ENCODE measurements around the gene MYCN. TPM values are rescaled to one million over a fixed set of nuclear protein-coding genes. Genes with fewer than 3 reads are reported as not detected.

Gene MYCN
- total RNA-seq, 2 donors from 2014 or later = 0.12 TPM; not detected in 1

DNA sequence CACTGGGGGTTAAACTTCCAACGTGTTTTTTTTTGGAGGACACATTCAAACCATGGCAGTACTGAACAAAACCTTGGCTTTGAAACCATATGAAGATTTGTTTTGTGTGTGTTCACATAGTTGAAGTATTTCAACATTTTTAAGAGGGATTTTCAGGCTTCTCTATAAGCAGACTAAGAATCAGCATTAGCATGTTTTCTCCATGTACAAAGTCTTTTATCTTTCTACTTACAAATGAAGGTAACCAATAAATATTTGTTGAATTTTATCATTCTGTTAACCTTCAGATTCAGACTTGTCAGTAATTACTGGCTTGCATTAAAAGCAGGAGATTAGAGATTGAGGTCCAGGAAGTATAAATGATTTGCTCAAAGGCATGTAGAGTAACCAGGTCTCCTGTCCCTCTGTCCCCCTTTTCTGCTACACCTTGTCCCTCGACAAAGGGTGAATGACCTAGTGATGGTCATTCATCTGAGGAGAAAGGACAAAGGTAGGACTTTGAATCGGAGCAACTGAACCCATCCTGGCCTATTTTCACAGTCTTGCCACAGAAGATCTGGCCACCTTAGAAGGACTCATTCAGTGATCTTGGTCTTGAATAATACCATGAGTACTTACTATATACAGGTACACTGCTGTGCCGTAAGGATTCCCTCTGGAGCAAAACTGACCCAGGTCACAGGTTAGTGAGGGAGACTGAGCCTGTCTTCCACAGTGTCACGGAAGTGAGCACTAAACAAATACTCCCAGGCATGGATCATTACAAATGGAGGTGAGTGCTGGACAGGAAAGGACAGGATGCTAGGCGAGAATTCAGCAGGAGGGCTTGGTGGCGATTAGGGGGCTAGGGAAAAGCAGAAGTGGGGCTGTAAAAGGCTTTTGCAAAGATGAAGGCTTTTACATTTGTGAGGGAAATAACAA is 2.2 kb upstream of the MYCN start:
- no peak for ATAC-seq (replicated peaks in 1 of 2)

DNA sequence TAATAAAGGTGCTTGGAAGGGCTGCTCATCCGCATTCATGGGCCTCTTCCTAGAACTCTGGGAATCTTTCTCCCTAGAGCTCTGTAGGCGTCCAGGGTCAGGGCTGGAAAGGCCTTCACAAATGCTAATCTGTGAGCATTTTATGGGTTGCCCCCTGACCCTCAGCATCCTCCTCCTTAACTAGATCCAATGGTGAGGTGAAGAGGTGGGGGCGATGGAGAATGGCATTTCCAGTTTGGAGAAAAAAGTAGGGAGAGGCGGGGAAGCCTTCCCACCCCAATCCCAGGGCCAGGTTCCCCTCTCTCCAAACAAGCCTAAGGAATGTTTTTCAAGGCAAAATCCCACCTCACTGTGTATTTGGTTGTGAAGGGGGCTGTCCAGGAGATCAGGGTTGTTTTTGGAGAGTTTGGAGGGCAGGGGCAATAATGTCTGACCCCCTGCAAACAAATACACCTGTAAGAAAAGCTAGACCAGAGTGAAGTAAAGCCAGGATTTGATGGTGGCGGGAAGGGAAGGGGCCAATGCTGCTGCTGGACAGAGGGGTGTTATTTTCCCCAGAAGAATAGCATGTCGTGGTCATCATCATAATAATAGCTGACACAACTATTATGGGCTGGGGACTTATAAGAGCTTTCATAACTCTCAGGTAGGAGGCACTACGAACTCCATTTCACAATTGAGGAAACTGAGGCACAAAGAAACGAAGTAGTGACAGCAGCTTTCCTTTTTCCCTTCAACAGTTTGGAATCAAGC is 1.4 kb upstream of the MYCN start:
- no peaks in the 10 kb centered on the region for H3K36me3 Mint-ChIP-seq (ENCODE audit: insufficient read depth in 2 of 2)
- ATAC-seq (replicated peaks in 1 of 2) (no peak), DNase-seq (no peak)
- H3K4me3 Mint-ChIP-seq = no peak overlapping the region
- H3K27me3 Mint-ChIP-seq (ENCODE audit: low read depth) = peaks cover 40% of the 10 kb centered on the region
- no peaks in the 10 kb centered on the region for H3K9me3 Mint-ChIP-seq
- no peak overlapping the region for H3K27ac Mint-ChIP-seq
- peaks cover 29% of the 10 kb centered on the region for H3K4me1 Mint-ChIP-seq (ENCODE audit: low read depth)

More for the DNA sequence above, 2.2 kb upstream of the MYCN start:
- Mint-ChIP-seq H3K27me3 (ENCODE audit: low read depth) (peaks cover 32% of the 10 kb centered on the region), H3K36me3 (ENCODE audit: insufficient read depth in 2 of 2) (no peaks in the 10 kb centered on the region), H3K4me3 (no peak overlapping the region), H3K4me1 (ENCODE audit: low read depth) (peaks cover 23% of the 10 kb centered on the region), H3K9me3 (no peaks in the 10 kb centered on the region), H3K27ac (no peak overlapping the region)
- no peak for DNase-seq

DNA sequence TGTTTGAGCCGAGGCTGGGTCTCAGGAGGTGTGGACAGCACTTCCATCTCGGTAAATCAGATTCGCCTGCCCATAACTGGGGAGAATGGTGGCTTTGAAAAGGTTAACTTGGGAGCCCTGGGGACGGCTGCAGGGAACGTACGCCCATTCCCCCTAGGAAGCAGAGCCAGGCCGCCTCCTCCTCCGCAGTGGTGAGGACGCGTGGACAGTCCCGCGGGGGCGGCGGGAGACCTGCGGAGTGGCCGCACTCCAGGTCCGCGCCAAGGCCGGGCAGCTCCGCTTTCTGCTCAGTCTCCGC is 845 bp upstream of the MYCN start:
- Mint-ChIP-seq H3K4me3 (peak overlapping the region; percentile 64 to 87), H3K27ac (no peak overlapping the region), H3K4me1 (ENCODE audit: low read depth) (peaks cover 29% of the 10 kb centered on the region), H3K27me3 (ENCODE audit: low read depth) (peaks cover 45% of the 10 kb centered on the region), H3K36me3 (ENCODE audit: insufficient read depth in 2 of 2) (no peaks in the 10 kb centered on the region), H3K9me3 (no peaks in the 10 kb centered on the region)
- ATAC-seq (replicated peaks in 1 of 2) (peak; percentile 65 to 72), DNase-seq (peak; percentile 51 to 61)

DNA sequence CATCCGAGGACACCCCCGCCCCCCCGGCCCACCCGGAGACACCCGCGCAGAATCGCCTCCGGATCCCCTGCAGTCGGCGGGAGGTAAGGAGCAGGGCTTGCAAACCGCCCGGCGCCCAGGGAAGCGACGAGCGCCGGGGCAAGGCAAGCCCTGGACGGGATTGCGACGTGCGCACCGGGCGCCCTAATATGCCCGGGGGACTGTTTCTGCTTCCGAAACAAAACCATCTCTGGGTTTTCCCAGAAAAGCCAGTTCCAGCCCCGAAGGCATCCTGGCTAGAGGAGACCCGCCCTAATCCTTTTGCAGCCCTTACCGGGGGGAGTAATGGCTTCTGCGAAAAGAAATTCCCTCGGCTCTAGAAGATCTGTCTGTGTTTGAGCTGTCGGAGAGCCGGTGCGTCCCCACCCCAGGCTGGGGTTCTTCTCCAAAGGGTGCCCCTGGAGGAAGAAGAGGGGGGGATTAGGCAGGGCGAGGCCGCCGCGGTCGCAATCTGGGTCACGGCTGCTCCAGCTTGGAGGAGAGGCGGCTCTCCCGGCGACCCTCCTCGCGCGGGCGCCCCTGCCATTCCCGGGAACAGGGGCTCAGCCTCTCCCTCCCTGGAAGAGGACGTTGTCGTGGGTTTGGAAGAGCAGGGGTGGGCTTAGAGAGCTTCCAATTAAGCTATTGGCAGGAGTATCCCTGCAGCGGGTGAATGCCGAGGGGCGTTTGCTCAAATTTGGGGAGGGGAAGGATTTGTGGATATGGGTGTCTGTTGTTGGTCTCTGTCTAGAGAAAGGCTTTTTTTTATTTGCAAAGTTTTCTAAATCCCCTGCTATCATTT is 521 bp downstream of the MYCN start:
- H3K4me3 Mint-ChIP-seq = peak overlapping the region; percentile 82 to 87
- ATAC-seq (replicated peaks in 1 of 2) (peak in 1 of 2 donors; percentile 16), DNase-seq (no peak)
- H3K4me1 Mint-ChIP-seq (ENCODE audit: low read depth) = peaks cover 29% of the 10 kb centered on the region
- no peak overlapping the region for H3K27ac Mint-ChIP-seq
- no peaks in the 10 kb centered on the region for H3K9me3 Mint-ChIP-seq
- H3K27me3 Mint-ChIP-seq (ENCODE audit: low read depth) = peaks cover 56% of the 10 kb centered on the region
- H3K36me3 Mint-ChIP-seq (ENCODE audit: insufficient read depth in 2 of 2) = no peaks in the 10 kb centered on the region

DNA sequence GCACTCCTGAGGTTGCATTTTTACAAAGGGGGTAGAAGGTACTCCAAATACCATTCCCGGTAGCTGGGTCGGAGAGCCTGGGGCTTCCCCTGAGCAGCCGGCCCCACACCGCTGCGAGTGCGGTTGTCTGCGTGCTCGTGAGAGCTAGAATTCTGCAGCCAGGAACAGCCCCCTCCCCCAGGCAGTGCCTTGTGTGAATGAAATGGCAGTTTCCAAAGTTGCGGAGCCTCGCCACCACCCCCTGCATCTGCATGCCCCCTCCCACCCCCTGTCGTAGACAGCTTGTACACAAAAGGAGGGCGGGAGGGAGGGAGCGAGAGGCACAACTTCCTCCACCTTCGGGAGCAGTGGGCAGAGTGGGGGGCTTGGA is 1.1 kb downstream of the MYCN start:
- Mint-ChIP-seq H3K27ac (no peak overlapping the region), H3K27me3 (ENCODE audit: low read depth) (peaks cover 56% of the 10 kb centered on the region), H3K36me3 (ENCODE audit: insufficient read depth in 2 of 2) (no peaks in the 10 kb centered on the region), H3K4me1 (ENCODE audit: low read depth) (peaks cover 29% of the 10 kb centered on the region), H3K9me3 (no peaks in the 10 kb centered on the region), H3K4me3 (peak overlapping the region; percentile 82 to 87)
- ATAC-seq (replicated peaks in 1 of 2) (no peak), DNase-seq (peak in 1 of 2 donors; percentile 8)

DNA sequence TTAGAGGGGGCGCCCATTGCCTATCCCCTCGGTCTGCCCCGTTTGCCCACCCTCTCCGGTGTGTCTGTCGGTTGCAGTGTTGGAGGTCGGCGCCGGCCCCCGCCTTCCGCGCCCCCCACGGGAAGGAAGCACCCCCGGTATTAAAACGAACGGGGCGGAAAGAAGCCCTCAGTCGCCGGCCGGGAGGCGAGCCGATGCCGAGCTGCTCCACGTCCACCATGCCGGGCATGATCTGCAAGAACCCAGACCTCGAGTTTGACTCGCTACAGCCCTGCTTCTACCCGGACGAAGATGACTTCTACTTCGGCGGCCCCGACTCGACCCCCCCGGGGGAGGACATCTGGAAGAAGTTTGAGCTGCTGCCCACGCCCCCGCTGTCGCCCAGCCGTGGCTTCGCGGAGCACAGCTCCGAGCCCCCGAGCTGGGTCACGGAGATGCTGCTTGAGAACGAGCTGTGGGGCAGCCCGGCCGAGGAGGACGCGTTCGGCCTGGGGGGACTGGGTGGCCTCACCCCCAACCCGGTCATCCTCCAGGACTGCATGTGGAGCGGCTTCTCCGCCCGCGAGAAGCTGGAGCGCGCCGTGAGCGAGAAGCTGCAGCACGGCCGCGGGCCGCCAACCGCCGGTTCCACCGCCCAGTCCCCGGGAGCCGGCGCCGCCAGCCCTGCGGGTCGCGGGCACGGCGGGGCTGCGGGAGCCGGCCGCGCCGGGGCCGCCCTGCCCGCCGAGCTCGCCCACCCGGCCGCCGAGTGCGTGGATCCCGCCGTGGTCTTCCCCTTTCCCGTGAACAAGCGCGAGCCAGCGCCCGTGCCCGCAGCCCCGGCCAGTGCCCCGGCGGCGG is 1.7 kb downstream of the MYCN start:
- Mint-ChIP-seq H3K4me1 (ENCODE audit: low read depth) (peaks cover 29% of the 10 kb centered on the region), H3K4me3 (peak overlapping the region; percentile 62), H3K27me3 (ENCODE audit: low read depth) (peaks cover 56% of the 10 kb centered on the region), H3K9me3 (no peaks in the 10 kb centered on the region), H3K27ac (no peak overlapping the region), H3K36me3 (ENCODE audit: insufficient read depth in 2 of 2) (no peaks in the 10 kb centered on the region)
- DNase-seq = peak in 1 of 2 donors; percentile 13
- ATAC-seq (replicated peaks in 1 of 2) = peak in 1 of 2 donors; percentile 33

DNA sequence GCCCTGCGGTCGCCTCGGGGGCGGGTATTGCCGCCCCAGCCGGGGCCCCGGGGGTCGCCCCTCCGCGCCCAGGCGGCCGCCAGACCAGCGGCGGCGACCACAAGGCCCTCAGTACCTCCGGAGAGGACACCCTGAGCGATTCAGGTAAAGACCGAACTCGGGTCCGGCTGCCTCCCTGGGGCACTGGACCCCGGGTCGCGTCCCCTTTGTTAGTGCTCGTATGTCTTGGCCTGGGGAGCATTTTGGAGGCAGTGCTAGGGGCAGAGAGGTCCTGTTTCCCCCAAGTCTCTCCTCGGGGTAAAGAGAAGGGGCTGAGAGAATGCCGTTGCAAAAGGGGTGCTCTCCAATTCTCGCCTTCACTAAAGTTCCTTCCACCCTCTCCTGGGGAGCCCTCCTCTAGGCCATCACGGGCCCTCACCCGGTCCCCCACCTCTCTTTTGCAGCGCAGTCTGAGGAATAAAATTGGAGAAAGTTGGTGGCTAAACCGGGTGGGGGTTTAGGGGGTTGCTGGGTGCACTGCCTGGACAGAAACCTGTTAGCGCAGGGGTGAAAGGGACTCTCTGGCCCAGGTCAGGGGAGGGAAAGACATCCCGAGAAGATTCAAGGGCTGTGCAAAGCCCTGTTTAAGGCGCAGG is 2.5 kb downstream of the MYCN start:
- peaks cover 29% of the 10 kb centered on the region for H3K4me1 Mint-ChIP-seq (ENCODE audit: low read depth)
- DNase-seq = no peak

DNA sequence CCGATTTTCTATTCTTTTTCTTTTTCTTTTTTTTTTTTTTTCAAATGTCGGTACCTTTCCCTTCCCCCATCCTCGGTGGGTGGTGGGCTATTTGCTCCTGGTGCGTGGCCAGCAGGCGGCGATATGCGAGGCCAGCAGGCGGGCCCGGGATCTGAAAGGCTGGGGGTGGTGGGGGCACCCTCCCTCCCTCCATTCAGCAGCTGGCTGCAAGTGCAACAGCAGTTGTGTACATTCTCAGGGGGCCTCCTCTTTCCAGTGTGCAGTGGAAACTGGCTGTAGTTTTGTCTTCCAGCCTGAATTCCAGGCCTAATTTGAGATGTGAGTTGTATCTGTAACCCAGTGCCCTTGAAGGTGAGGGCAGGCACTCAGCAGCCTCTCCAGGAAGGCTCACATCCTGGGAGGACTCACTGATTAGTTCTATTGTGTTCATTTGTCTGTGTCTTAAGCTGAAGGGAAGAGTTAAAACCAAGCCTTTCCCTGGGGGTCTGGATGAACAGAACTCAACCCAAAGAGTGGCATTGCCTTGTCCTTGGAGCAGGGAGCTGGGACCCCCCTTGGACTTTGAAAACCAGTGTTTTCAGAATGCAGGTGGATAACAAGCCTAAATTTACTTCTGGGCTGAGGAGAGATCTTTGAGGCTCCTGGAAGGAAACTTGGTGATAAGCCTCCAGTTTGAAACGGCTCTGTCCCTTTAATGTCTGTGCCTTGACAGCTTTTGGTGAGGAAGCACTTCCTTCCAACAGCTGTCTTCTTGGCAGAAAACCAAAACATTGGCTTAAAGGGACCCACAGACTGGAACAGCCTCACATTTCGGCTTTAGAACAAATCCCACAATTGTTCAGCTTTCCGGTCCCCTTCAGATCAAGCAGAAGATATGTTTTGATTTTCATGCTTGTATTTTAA is 3.3 kb downstream of the MYCN start:
- no peak overlapping the region for H3K27ac Mint-ChIP-seq
- H3K9me3 Mint-ChIP-seq = no peaks in the 10 kb centered on the region
- H3K4me1 Mint-ChIP-seq (ENCODE audit: low read depth) = peaks cover 29% of the 10 kb centered on the region
- H3K36me3 Mint-ChIP-seq (ENCODE audit: insufficient read depth in 2 of 2) = no peaks in the 10 kb centered on the region
- peaks cover 44% of the 10 kb centered on the region for H3K27me3 Mint-ChIP-seq (ENCODE audit: low read depth)
- peak overlapping the region; percentile 25 to 56 for H3K4me3 Mint-ChIP-seq
- DNase-seq = peak in 1 of 2 donors; percentile 13
- no peak for ATAC-seq (replicated peaks in 1 of 2)

More for the DNA sequence above, 2.5 kb downstream of the MYCN start:
- Mint-ChIP-seq H3K27ac (no peak overlapping the region), H3K9me3 (no peaks in the 10 kb centered on the region), H3K27me3 (ENCODE audit: low read depth) (peaks cover 51% of the 10 kb centered on the region), H3K36me3 (ENCODE audit: insufficient read depth in 2 of 2) (no peaks in the 10 kb centered on the region), H3K4me3 (peak overlapping the region; percentile 34 to 56)
- ATAC-seq (replicated peaks in 1 of 2) = peak in 1 of 2 donors; percentile 10

DNA sequence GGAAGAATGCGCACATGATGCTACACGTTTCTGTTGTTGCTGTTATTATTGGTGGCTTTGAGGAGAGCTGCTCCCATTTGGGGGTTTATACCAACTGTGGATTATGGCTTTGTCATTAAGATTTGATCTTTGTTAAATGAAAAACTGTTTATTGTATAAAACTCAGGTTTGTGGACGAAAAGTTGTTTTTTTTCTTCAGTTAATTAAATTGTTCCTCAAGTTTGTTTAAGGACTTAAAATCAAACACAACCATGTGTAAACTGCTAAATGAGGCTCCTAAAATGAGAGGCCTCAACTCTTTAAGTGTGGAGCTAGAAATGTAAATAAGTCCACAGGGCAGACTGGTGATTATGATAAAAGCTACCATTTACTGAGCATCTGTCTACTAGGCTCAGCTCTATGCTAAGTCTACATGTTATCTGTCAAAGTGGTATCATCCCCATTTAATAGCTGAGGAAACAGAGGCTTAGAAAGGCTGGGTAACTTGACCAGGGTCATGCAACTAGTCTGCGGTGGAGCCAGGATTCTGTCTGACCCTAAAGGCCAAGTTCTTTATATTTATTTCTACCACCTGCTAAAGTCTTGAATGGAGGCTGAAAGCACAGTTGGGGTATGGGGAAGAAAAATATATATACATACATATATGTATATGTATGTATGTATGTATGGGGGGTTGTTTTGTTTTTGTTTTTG is 4.1 kb downstream of the MYCN start:
- DNase-seq (no peak), ATAC-seq (replicated peaks in 1 of 2) (no peak)
- H3K4me1 Mint-ChIP-seq (ENCODE audit: low read depth) = peaks cover 29% of the 10 kb centered on the region
- no peaks in the 10 kb centered on the region for H3K36me3 Mint-ChIP-seq (ENCODE audit: insufficient read depth in 2 of 2)
- H3K4me3 Mint-ChIP-seq = no peak overlapping the region
- H3K27ac Mint-ChIP-seq = no peak overlapping the region
- H3K27me3 Mint-ChIP-seq (ENCODE audit: low read depth) = peaks cover 37% of the 10 kb centered on the region
- H3K9me3 Mint-ChIP-seq = no peaks in the 10 kb centered on the region

DNA sequence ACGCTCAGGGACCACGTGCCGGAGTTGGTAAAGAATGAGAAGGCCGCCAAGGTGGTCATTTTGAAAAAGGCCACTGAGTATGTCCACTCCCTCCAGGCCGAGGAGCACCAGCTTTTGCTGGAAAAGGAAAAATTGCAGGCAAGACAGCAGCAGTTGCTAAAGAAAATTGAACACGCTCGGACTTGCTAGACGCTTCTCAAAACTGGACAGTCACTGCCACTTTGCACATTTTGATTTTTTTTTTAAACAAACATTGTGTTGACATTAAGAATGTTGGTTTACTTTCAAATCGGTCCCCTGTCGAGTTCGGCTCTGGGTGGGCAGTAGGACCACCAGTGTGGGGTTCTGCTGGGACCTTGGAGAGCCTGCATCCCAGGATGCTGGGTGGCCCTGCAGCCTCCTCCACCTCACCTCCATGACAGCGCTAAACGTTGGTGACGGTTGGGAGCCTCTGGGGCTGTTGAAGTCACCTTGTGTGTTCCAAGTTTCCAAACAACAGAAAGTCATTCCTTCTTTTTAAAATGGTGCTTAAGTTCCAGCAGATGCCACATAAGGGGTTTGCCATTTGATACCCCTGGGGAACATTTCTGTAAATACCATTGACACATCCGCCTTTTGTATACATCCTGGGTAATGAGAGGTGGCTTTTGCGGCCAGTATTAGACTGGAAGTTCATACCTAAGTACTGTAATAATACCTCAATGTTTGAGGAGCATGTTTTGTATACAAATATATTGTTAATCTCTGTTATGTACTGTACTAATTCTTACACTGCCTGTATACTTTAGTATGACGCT is 5.8 kb downstream of the MYCN start:
- peaks cover 15% of the 10 kb centered on the region for H3K4me1 Mint-ChIP-seq (ENCODE audit: low read depth)
- no peak for ATAC-seq (replicated peaks in 1 of 2)
- no peak overlapping the region for H3K4me3 Mint-ChIP-seq
- H3K27ac Mint-ChIP-seq = no peak overlapping the region
- H3K9me3 Mint-ChIP-seq = no peaks in the 10 kb centered on the region
- no peaks in the 10 kb centered on the region for H3K36me3 Mint-ChIP-seq (ENCODE audit: insufficient read depth in 2 of 2)
- H3K27me3 Mint-ChIP-seq (ENCODE audit: low read depth) = peaks cover 32% of the 10 kb centered on the region
- DNase-seq = no peak

Measured in activated T-cell treated with anti-CD3 and anti-CD28 coated beads, Interleukin-2, amount 50 U/mL, for 72 hours (primary cell).